ENCODE data around the gene FARS2. TPM values are rescaled to one million over a fixed set of nuclear protein-coding genes. Genes with fewer than 3 reads are reported as not detected.
"Not testable (repeated sequence)": the region's sequence is repeated elsewhere in the genome, so short reads cannot be mapped to it uniquely, and the experiment has no call there.

Gene FARS2
- polyA plus RNA-seq, 3 donors, result 9.0 to 18.4 (median 16.1) TPM

DNA sequence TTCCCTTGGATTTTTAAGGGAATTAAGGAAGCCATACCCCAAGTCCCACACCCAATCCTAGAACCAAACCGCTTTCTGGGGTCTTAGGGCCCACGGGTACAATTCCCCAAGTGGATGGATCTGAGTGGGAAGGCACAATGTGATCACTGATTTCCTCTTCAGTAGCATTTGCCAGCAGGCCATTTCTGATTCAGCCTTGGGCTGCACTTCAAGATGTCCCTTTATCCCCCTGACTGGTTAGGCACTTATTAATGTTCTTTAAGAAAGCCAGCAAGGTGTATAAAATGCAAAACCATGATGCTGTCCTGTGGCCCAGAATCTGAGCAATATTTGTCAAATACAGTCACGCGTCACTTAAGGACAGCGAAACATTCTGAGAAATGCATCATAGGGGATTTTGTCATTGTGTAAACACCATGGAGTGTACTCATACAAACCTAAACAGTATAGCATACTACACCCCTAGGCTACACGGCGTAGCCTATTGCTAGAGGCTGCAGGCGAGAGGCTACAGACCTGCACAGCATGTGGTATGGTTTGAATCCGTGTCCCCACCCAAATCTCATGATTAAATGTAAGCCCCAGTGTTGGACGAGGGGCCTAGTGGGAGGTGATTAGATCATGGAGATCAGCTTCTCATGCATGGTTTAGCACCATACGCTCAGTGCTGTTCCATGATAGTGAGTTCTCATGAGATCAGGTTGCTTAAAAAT lies 511.3 kb downstream of the FARS2 start:
- WGBS, 3 donors, result 95 to 98% (median 97%) methylated on average over 11 of the region's 11 CpGs
- H3K27ac ChIP-seq (ENCODE audit: low read depth, low read length), result no peak overlapping the region

DNA sequence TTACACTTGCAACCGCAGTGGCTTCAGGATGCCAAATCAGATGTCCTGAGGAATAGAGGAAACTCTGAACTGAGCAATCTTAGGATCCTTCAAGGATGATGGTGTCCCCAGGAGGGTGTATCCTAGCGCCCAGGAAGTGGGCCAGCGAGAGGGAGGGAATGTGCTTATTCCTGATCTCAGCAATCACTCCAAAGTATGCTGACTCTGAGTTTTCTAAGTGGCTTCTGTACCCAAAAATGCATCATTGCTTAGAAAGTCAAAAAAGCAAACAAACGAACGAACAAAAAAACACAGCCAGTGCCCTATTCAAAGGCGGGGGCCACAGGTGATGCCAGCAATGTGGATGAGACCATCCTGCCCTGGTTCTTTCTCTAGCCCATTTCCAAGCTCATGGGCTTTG lies 514.8 kb downstream of the FARS2 start:
- WGBS, 3 donors, result 95 to 96% (median 96%) methylated on average over 6 of the region's 6 CpGs
- H3K27ac ChIP-seq (ENCODE audit: low read depth, low read length), result no peak overlapping the region

DNA sequence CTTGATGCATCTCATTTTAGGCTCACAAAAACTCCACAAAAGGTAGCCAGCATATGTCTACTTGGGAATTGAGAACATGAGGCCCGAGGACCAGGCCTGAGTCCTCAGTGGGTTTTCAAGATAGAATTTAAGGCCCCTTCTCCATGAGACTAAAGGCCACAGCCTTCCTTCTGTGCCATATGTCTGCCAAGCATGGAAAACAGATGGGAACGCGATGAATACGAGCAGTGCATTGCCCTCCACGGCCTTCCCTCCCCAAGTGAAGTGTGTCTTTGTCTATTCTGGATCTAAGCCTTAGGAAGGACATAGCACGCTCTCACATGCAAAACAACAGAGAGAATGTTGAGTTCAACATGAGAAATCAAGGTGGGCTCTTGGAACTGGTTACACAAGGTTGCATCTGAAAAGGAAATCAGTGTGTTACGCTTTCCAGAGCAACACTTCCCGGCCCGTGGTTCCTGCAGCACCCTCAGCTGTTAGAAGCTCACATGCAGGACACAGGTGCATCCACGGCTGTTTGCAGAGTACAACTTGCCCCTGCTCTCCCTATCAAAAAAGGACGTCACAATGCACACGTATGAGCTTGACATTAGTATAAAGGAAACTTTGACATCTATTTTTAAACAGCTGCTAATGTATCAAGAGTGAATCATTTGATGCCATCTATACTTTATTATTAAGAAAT lies 515.5 kb downstream of the FARS2 start:
- WGBS, 3 donors, result 72 to 75% (median 74%) methylated on average over 12 of the region's 12 CpGs
- no peak overlapping the region for H3K27ac ChIP-seq (ENCODE audit: low read depth, low read length)

DNA sequence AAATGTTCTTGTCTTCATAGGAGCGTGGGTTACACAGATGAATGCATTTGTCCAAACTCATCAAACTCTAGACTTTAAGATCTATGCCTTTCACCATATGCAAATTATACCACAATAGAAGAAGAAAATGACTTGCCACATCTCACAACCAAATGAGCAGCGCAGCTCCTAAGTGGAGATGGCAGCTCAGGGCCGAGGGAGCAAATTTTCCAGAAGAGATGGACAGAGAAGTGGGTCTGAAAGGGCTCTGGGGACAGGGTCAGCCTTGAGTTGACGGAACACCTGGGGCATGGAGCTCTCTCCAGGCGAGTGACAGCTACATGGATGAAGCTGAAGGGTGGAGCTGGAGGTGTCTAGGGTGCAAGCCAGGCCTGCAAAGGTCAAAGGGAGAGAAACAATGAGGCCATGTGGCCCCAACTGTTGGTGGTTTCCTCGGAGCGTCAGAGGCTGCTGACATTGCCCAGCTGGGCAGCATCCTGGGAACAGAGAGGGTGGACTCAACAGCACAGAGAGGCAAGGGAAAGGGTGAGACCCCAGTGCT lies 517.1 kb downstream of the FARS2 start:
- WGBS, 3 donors, result 89 to 94% (median 92%) methylated on average over 7 of the region's 7 CpGs
- no peak overlapping the region for H3K27ac ChIP-seq (ENCODE audit: low read depth, low read length)

- H3K27ac ChIP-seq (ENCODE audit: low read depth, low read length), result no peak overlapping the region
- WGBS, 3 donors, result 93 to 97% (median 95%) methylated on average over 7 of the region's 7 CpGs
Observed at GRCh38 chr6:5778906-5779305, 517.6 kb downstream of the FARS2 start.

DNA sequence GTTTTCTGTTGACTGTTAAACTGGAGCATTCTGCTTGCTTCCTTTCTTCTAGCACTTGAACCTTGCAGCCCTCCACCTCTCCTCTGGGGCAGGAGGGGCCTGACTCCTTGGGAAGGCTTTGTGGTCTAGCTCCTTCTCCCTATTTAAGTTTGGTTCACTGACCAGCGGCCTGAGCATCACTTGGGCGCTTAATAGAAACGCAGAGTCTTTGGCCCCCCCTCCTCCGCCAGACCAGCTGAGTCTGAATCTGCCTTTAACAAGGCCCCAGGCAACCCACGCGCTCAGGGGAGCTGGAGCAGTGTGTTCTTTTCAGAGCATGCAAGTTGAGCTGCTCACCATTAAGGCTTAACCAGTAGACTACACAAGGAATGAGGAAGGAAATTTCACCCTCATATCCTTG lies 519.7 kb downstream of the FARS2 start:
- 95 to 99% (median 98%) methylated on average over 6 of the region's 6 CpGs for WGBS, 3 donors
- no peak overlapping the region for H3K27ac ChIP-seq (ENCODE audit: low read depth, low read length)

DNA sequence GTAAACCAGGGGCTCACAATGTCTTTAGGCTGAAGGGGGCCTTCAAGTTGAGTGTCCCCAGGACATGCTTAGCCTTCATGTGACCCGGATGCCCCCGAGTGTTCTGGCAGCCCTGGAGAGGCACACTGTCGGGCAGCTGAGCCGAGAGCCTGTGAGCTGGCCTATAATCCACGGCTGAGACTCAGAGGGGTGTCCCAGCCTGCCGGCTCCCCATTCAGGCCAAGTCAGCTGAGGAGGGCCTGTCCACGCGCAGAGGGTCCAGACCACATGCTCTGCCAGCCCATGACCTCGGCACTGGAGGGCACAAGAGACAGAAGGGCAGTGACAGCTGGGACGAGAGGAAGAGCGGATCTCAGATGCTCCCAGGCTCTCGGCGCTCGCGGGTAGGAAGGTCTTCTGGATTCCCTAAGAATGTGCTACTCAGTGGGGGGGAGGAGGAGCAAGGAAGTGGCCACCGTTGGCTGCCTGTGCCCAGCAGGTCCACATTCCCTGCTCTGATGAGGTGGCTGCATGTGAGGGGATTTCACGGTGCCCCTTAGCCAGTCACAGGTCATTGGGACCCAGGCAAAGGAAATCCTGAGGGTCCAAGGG lies 520.7 kb downstream of the FARS2 start:
- H3K27ac ChIP-seq (ENCODE audit: low read depth, low read length), result no peak overlapping the region
- 83 to 92% (median 87%) methylated on average over 17 of the region's 17 CpGs for whole genome bisulfite sequencing, 3 donors

- no peak overlapping the region for H3K27ac ChIP-seq (ENCODE audit: low read depth, low read length)
- WGBS, 3 donors, result 58 to 68% (median 68%) methylated on average over 26 of the region's 26 CpGs
Observed at GRCh38 chr6:5782783-5783547, 521.7 kb downstream of the FARS2 start.

GRCh38 chr6:5783584-5784089 lies 522.3 kb downstream of the FARS2 start:
- no peak overlapping the region for H3K27ac ChIP-seq (ENCODE audit: low read depth, low read length)
- WGBS, 3 donors, result 88 to 92% (median 90%) methylated on average over 19 of the region's 19 CpGs

DNA sequence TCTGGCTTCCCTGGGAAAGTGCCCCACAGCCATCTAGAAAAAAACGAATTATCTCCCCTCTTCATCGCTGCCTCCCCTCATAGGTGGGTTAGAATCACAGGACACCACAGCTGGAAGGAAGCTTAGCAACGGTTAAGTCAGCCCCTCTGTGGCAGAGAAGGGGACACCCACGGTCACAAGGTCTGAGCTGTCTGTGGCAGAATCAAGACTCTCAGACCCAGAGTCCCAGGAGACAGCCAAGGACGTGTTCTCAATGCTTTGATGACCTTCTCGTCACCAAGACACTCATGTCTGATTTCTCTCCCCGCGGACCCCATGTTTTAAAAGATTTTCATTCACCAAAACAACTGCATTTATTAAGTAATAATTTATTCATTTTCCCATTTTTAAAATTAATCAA lies 523.9 kb downstream of the FARS2 start:
- 70 to 87% (median 87%) methylated on average over 8 of the region's 8 CpGs for WGBS, 3 donors
- H3K27ac ChIP-seq (ENCODE audit: low read depth, low read length), result no peak overlapping the region

GRCh38 chr6:5786321-5786968 lies 525.1 kb downstream of the FARS2 start:
- 65 to 81% (median 80%) methylated on average over 10 of the region's 10 CpGs for WGBS, 3 donors

GRCh38 chr6:5786969-5787720 lies 525.8 kb downstream of the FARS2 start:
- H3K27ac ChIP-seq (ENCODE audit: low read depth, low read length), result no peak overlapping the region
- WGBS, 3 donors, result 46 to 69% (median 68%) methylated on average over 11 of the region's 11 CpGs

More at GRCh38 chr6:5786321-5786968, 525.1 kb downstream of the FARS2 start:
- H3K27ac ChIP-seq (ENCODE audit: low read depth, low read length), result no peak overlapping the region

DNA sequence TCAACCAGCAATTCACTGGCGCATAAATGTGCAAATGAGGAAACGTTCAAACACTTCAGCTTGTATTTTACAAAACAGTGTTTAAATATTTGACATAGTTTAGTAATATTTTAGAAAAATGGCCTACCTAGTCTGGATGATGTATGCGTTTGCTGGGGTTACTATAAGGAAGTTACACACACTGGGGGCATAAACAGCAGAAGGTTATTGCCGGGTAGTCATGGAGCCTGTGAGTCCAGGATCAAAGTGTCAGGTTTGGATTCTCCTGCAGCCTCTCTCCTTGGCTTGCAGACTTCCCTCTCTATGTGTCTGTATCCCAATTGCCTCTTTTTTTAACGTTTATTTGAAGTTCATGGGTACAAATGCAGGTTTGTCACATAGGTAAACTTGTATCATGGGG lies 528.1 kb downstream of the FARS2 start:
- H3K27ac ChIP-seq (ENCODE audit: low read depth, low read length), result not testable (repeated sequence)
- 82 to 88% (median 85%) methylated on average over 5 of the region's 5 CpGs for WGBS, 3 donors

DNA sequence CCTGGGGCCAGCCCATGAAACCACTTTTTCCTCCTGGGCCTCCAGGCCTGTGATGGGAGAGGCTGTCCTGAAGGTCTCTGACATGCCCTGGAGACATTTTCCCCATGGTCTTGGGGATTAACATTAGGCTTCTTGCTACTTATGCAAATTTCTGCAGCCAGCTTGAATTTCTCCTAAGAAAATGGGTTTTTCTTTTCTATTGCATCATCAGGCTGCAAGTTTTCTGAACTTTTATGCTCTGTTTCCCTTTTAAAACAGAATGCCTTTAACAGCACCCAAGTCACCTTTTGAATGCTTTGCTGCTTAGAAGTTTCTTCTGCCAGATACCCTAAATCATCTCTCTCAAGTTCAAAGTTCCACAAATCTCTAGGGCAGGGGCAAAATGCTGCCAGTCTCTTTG lies 535.2 kb downstream of the FARS2 start:
- not testable (repeated sequence) for H3K27ac ChIP-seq (ENCODE audit: low read depth, low read length)

- H3K27ac ChIP-seq (ENCODE audit: low read depth, low read length), result not testable (repeated sequence)
- WGBS, 3 donors, result 93 to 100% (median 96%) methylated on average over 1 of the region's 1 CpG
Observed at GRCh38 chr6:5806406-5806805, 545.1 kb downstream of the FARS2 start.

- 70 to 84% (median 80%) methylated on average over 4 of the region's 4 CpGs for WGBS, 3 donors
- no peak overlapping the region for H3K27ac ChIP-seq (ENCODE audit: low read depth, low read length)
Observed at GRCh38 chr6:5809450-5809849, 548.1 kb downstream of the FARS2 start.

DNA sequence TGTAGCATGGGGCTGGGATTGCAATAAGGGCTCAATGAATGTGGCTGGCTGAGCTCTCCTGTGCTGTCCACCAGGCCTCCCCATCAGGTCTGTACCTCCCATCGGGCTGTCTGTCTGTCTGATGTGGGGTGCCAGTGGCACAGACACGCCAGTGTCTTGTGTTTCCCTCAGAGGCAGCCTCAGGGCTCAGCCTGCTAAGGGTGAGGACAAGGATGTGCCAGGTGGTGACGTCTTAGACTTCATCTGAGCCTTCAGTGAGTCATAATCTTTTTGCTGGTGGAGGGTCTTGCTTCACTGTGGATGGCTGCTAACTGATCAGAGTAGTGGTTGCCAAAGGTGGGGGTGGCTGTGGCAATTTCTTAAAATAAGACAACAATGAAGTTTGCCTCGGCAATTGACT lies 550.7 kb downstream of the FARS2 start:
- no peak overlapping the region for H3K27ac ChIP-seq (ENCODE audit: low read depth, low read length)
- 68 to 94% (median 88%) methylated on average over 4 of the region's 4 CpGs for WGBS, 3 donors
